ENCODE data around the gene GSDME. TPM values are rescaled to one million over a fixed set of nuclear protein-coding genes. Genes with fewer than 3 reads are reported as not detected.

GSDME gene
- total RNA-seq, 4 donors from 2014 or later = 5.3 to 15.7 (median 10.6) TPM

- TF ChIP-seq CTCF (IDR thresholded peaks at IDR 0.05) (no peak), EP300 (IDR thresholded peaks at IDR 0.05) (no peak), POLR2A (IDR thresholded peaks at IDR 0.05) (no peak)
- no peak for DNase-seq (ENCODE audit: low spot score in 2 of 2)
- peaks cover 0 to 9% (median 0%) of the 10 kb centered on the region in 4 donors for H3K4me1 ChIP-seq
- no peaks in the 10 kb centered on the region for H3K27me3 ChIP-seq
- whole genome bisulfite sequencing, 2 donors = 83 to 85% methylated on average over 14 of the region's 14 CpGs
- no peaks in the 10 kb centered on the region for H3K36me3 ChIP-seq
- no peak overlapping the region for H3K27ac ChIP-seq
- no peak overlapping the region for H3K4me3 ChIP-seq
- no peaks in the 10 kb centered on the region for H3K9me3 ChIP-seq
Observed at GRCh38 chr7:24725554-24726241, 31.6 kb downstream of the GSDME start.

GRCh38 chr7:24724451-24725190 is 32.6 kb downstream of the GSDME start:
- H3K4me3 ChIP-seq = no peak overlapping the region
- WGBS, 2 donors = 90 to 92% methylated on average over 13 of the region's 13 CpGs
- H3K4me1 ChIP-seq = peaks cover 0 to 9% (median 0%) of the 10 kb centered on the region in 4 donors
- no peak for DNase-seq (ENCODE audit: low spot score in 2 of 2)
- H3K27ac ChIP-seq = no peak overlapping the region
- no peaks in the 10 kb centered on the region for H3K9me3 ChIP-seq
- no peaks in the 10 kb centered on the region for H3K27me3 ChIP-seq
- no peaks in the 10 kb centered on the region for H3K36me3 ChIP-seq
- no peak for TF ChIP-seq POLR2A (IDR thresholded peaks at IDR 0.05)
- TF ChIP-seq EP300 (IDR thresholded peaks at IDR 0.05) = no peak
- no peak for TF ChIP-seq CTCF (IDR thresholded peaks at IDR 0.05)

GRCh38 chr7:24723178-24723530 is 34.1 kb downstream of the GSDME start:
- WGBS, 2 donors = 80 to 92% methylated on average over 5 of the region's 5 CpGs
- no peak overlapping the region for H3K27ac ChIP-seq
- H3K36me3 ChIP-seq = peaks cover 0 to 14% (median 0%) of the 10 kb centered on the region in 3 donors
- no peaks in the 10 kb centered on the region for H3K4me1 ChIP-seq
- H3K4me3 ChIP-seq = no peak overlapping the region
- TF ChIP-seq EP300 (IDR thresholded peaks at IDR 0.05) (no peak), POLR2A (IDR thresholded peaks at IDR 0.05) (no peak), CTCF (IDR thresholded peaks at IDR 0.05) (no peak)
- DNase-seq (ENCODE audit: low spot score in 2 of 2) = no peak
- H3K9me3 ChIP-seq = no peaks in the 10 kb centered on the region
- H3K27me3 ChIP-seq = no peaks in the 10 kb centered on the region

- Histone ChIP-seq H3K36me3 (peaks cover 0 to 14% (median 0%) of the 10 kb centered on the region in 3 donors), H3K27ac (no peak overlapping the region), H3K4me1 (no peaks in the 10 kb centered on the region), H3K27me3 (no peaks in the 10 kb centered on the region), H3K4me3 (no peak overlapping the region), H3K9me3 (no peaks in the 10 kb centered on the region)
- WGBS, 2 donors = 79 to 82% methylated on average over 13 to 17 of the region's 19 CpGs
- TF ChIP-seq POLR2A (IDR thresholded peaks at IDR 0.05) = no peak
- no peak for TF ChIP-seq CTCF (IDR thresholded peaks at IDR 0.05)
- no peak for TF ChIP-seq EP300 (IDR thresholded peaks at IDR 0.05)
- no peak for DNase-seq (ENCODE audit: low spot score in 2 of 2)
Observed at GRCh38 chr7:24722386-24723177, 34.7 kb downstream of the GSDME start.
